HL-60 (cell line): ENCODE data around the gene MBD2.

Experiments
- DNase-seq, 2 experiments: peaks; one replicate each; pipeline ENCODE4 v3.0.0-alpha.2; 2010 to 2020; ENCODE audit warnings: low read depth in 1 of 2, low spot score in 1 of 2
- H3K27ac ChIP-seq: fragments of 250-450 bp; sonication (Bioruptor Pico); replicated peaks from 2 replicates; pipeline ENCODE4 v1.5.1; 2020; ENCODE audit warnings: mild to moderate bottlenecking, moderate library complexity
- H3K27me3 ChIP-seq: fragments of 250-450 bp; sonication (Bioruptor Pico); 2 replicates; pipeline ENCODE4 v1.5.1; 2021; ENCODE audit warnings: mild to moderate bottlenecking, moderate library complexity; ENCODE audit not compliant: insufficient read depth, poor library complexity, severe bottlenecking
- H3K4me3 ChIP-seq: replicated peaks from 2 replicates; pipeline ENCODE4 v1.5.1; 2011; ENCODE audit warnings: mild to moderate bottlenecking, control low read depth, low read length; ENCODE audit not compliant: insufficient read depth
- CTCF ChIP-seq: IDR thresholded peaks from one replicate; pipeline ENCODE4 v1.5.1; 2011; ENCODE audit warnings: low read length, control low read depth, inconsistent platforms; ENCODE audit not compliant: insufficient read depth
- GABPA ChIP-seq: IDR thresholded peaks from 2 replicates; pipeline ENCODE4 v1.6.1; 2012; ENCODE audit warnings: low read depth
- POLR2AphosphoS5 ChIP-seq: IDR thresholded peaks from 2 replicates; pipeline ENCODE4 v1.6.1; 2012; ENCODE audit warnings: low read depth
- REST ChIP-seq: IDR thresholded peaks from 2 replicates; pipeline ENCODE4 v1.6.1; 2012; ENCODE audit warnings: low read depth; ENCODE audit not compliant: insufficient replicate concordance
- SPI1 ChIP-seq: IDR thresholded peaks from 2 replicates; pipeline ENCODE4 v1.6.1; 2012; ENCODE audit warnings: low read depth, mild to moderate bottlenecking, borderline replicate concordance

MBD2 gene

DNA sequence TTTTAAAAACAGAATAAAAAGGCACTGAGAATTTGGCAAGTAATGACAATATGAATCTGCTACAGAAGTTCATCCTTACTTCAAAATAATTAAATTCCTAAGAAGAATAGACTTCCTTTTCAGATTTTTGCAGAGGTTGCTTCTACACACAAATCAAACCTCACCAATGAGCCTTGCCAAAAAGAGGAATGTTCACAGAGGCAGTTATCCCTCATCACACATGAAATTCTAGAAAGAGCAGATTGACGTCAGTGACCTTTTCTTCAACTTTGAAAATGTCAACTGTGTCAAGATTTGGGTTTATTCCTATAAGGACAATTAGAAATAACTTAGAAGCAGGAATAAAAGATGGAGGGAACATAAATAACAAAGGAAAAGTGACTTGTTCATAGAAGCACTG lies 64.6 kb downstream of the MBD2 start:
- DNase-seq = no peak
- no peak overlapping the region for H3K27ac ChIP-seq
- no peak overlapping the region for H3K4me3 ChIP-seq
- TF ChIP-seq POLR2AphosphoS5 (no peak), GABPA (no peak), CTCF (no peak), SPI1 (no peak), REST (no peak)
- H3K27me3 ChIP-seq = no peaks in the 10 kb centered on the region

DNA sequence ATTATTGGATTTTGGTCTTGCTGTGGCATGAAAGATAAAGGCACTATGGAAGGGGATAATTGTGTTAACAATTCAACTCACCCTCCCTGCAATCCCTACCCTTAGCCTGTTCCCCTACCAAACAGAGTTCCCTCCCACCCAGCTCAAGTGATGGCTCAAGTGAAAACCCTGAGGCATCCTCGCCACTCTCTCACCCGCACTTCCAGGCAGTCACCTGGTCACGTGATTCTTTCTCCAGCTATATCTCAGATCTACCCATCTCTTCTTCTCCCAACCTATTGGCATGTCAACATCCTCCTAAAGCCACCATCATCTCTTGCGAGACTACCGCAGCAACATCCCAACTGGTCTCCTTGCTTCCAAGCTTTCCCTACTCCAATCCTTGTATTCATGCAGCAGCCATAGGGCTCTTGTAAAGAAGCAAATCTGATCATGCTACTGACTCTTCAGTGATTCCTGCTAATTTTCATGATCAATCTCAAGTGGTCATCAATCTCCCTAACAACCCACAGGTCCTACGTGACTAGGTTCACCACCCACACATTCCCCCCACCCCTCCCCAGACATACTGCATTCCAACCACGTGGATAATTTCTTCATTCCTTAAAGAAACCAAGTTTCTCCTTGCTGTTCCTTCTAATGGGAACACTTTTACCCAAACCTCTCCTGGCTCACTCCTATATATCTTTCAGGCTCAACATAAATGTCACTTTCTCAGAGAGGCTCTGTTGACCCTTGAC lies 66.7 kb downstream of the MBD2 start:
- no peak overlapping the region for H3K4me3 ChIP-seq
- TF ChIP-seq REST (no peak), POLR2AphosphoS5 (no peak), CTCF (no peak), SPI1 (no peak), GABPA (no peak)
- H3K27ac ChIP-seq = no peak overlapping the region
- no peaks in the 10 kb centered on the region for H3K27me3 ChIP-seq
- DNase-seq = no peak

DNA sequence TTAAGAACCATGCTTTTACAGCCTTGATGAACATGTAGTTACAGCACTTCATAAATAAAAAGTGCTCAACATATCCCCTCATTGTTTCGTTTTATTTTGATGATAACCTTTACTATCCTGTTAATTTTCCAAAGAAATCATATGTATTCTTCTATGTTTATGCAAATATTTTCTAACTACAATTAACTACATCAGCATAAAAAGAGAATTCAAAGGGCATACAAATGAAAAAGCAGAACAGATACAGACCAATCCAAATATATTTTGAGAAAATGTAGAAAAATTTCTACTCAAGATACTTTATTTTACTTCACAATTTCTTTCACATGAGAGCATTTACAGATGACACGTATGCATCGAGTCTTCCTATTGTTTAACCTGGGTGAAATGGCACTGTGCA lies 69.1 kb downstream of the MBD2 start:
- Histone ChIP-seq H3K27me3 (no peaks in the 10 kb centered on the region), H3K27ac (no peak overlapping the region), H3K4me3 (no peak overlapping the region)
- no peak for DNase-seq
- TF ChIP-seq SPI1 (no peak), CTCF (no peak), REST (no peak), POLR2AphosphoS5 (no peak), GABPA (no peak)
